Loucy (cell line): ENCODE measurements around the gene PLEKHA1.

Experiments
- H2AFZ ChIP-seq: fragments of 200-600 bp; sonication (generic); 2 replicates; pipeline ENCODE4 v1.6.0; 2016; ENCODE audit warnings: antibody characterized with exemption, mild to moderate bottlenecking, low read length, moderate library complexity
- H3F3A ChIP-seq: fragments of 200-600 bp; 2 replicates; pipeline ENCODE4 v1.6.0; 2016; ENCODE audit warnings: antibody characterized with exemption, low read depth, mild to moderate bottlenecking
- H3K27me3 ChIP-seq: fragments of 200-600 bp; sonication (generic); 2 replicates; pipeline ENCODE4 v1.6.1; 2014; ENCODE audit warnings: low read length, mild to moderate bottlenecking; ENCODE audit not compliant: insufficient read depth, poor library complexity, severe bottlenecking
- H3K36me3 ChIP-seq: fragments of 200-600 bp; sonication (generic); 2 replicates; pipeline ENCODE4 v1.6.1; 2016; ENCODE audit warnings: low read length; ENCODE audit not compliant: insufficient read depth
- H3K4me1 ChIP-seq: fragments of 200-600 bp; sonication (generic); 2 replicates; pipeline ENCODE4 v1.5.1; 2014; ENCODE audit warnings: low read length, mild to moderate bottlenecking; ENCODE audit not compliant: insufficient read depth, poor library complexity, severe bottlenecking
- H3K4me2 ChIP-seq: fragments of 200-600 bp; sonication (generic); 2 replicates; pipeline ENCODE4 v1.6.0; 2014; ENCODE audit warnings: antibody characterized with exemption, low read length, low read depth, mild to moderate bottlenecking; ENCODE audit not compliant: poor library complexity, severe bottlenecking
- H3K4me3 ChIP-seq: fragments of 200-600 bp; sonication (generic); 2 replicates; pipeline ENCODE4 v1.5.1; 2014; ENCODE audit warnings: low read length, mild to moderate bottlenecking, mixed read lengths; ENCODE audit not compliant: poor library complexity, severe bottlenecking
- H3K79me2 ChIP-seq: fragments of 200-600 bp; sonication (generic); 2 replicates; pipeline ENCODE4 v1.6.1; 2014; ENCODE audit warnings: low read length; ENCODE audit not compliant: insufficient read depth
- H3K9ac ChIP-seq: fragments of 200-600 bp; sonication (generic); 2 replicates; pipeline ENCODE4 v1.6.0; 2014; ENCODE audit warnings: mild to moderate bottlenecking, low read depth, low read length, moderate library complexity; ENCODE audit not compliant: poor library complexity, severe bottlenecking
- H3K9me2 ChIP-seq: fragments of 200-600 bp; sonication (generic); replicated peaks from 2 replicates; pipeline ENCODE4 v1.6.1; 2016; ENCODE audit warnings: low read depth, low read length, mixed read lengths
- H3K9me3 ChIP-seq: fragments of 200-600 bp; sonication (generic); 2 replicates; pipeline ENCODE4 v1.6.1; 2014; ENCODE audit warnings: mild to moderate bottlenecking, antibody characterized with exemption, low read length, low read depth; ENCODE audit not compliant: insufficient read depth
- H4K20me1 ChIP-seq: fragments of 200-600 bp; sonication (generic); 2 replicates; pipeline ENCODE4 v1.6.0; 2014; ENCODE audit warnings: antibody characterized with exemption, low read length, mild to moderate bottlenecking; ENCODE audit not compliant: insufficient read depth, poor library complexity, severe bottlenecking
- CTCF ChIP-seq: fragments of 200-600 bp; sonication (generic); conservative IDR thresholded peaks from 2 replicates; pipeline ENCODE4 v1.5.1; 2014; ENCODE audit warnings: mild to moderate bottlenecking, antibody characterized with exemption, low read length
- EZH2phosphoT487 ChIP-seq: fragments of 200-600 bp; IDR thresholded peaks from 2 replicates; pipeline ENCODE4 v1.6.1; 2018; ENCODE audit warnings: antibody characterized with exemption, mild to moderate bottlenecking, moderate library complexity, borderline replicate concordance

PLEKHA1 gene

GRCh38 chr10:122379041-122379440, 4.5 kb downstream of the PLEKHA1 start:
- Histone ChIP-seq H3K4me1 (no peaks in the 10 kb centered on the region), H3F3A (no peaks in the 10 kb centered on the region), H2AFZ (no peak overlapping the region), H3K9ac (no peak overlapping the region), H3K4me3 (no peak overlapping the region), H3K9me2 (no peaks in the 10 kb centered on the region), H3K27me3 (no peaks in the 10 kb centered on the region), H3K36me3 (no peaks in the 10 kb centered on the region), H4K20me1 (no peaks in the 10 kb centered on the region), H3K4me2 (no peak overlapping the region), H3K9me3 (no peaks in the 10 kb centered on the region), H3K79me2 (no peaks in the 10 kb centered on the region)
- TF ChIP-seq EZH2phosphoT487 (no peak), CTCF (no peak)

- Histone ChIP-seq H2AFZ (no peak overlapping the region), H3K4me3 (no peak overlapping the region), H3K4me1 (no peaks in the 10 kb centered on the region), H3K9me3 (no peaks in the 10 kb centered on the region), H3K4me2 (no peak overlapping the region), H3K79me2 (no peaks in the 10 kb centered on the region), H3K9me2 (no peaks in the 10 kb centered on the region), H3F3A (no peaks in the 10 kb centered on the region), H3K36me3 (no peaks in the 10 kb centered on the region), H3K27me3 (no peaks in the 10 kb centered on the region), H4K20me1 (no peaks in the 10 kb centered on the region), H3K9ac (no peak overlapping the region)
- TF ChIP-seq CTCF (no peak), EZH2phosphoT487 (no peak)
Observed at GRCh38 chr10:122379537-122379936, 5.0 kb downstream of the PLEKHA1 start.

GRCh38 chr10:122380703-122381102, 6.2 kb downstream of the PLEKHA1 start:
- no peak overlapping the region for H3K4me2 ChIP-seq
- TF ChIP-seq EZH2phosphoT487 (no peak), CTCF (no peak)
- H3K9me2 ChIP-seq: no peaks in the 10 kb centered on the region
- H3K9me3 ChIP-seq: no peaks in the 10 kb centered on the region
- H3K27me3 ChIP-seq: no peaks in the 10 kb centered on the region
- no peak overlapping the region for H2AFZ ChIP-seq
- no peak overlapping the region for H3K4me3 ChIP-seq
- H3K36me3 ChIP-seq: no peaks in the 10 kb centered on the region
- no peaks in the 10 kb centered on the region for H3K79me2 ChIP-seq
- no peaks in the 10 kb centered on the region for H3K4me1 ChIP-seq
- no peak overlapping the region for H3K9ac ChIP-seq
- no peaks in the 10 kb centered on the region for H4K20me1 ChIP-seq
- no peaks in the 10 kb centered on the region for H3F3A ChIP-seq
